Activated T-helper 1 cell treated with anti-CD3 and anti-CD28 coated beads, Interleukin-12 subunit alpha, Interleukin-12 subunit beta, Interleukin-2, Interleukin-4 antibody, amounts not matched to agents 30 ng/mL and 10 ng/mL and 1 ng/mL, durations not matched to agents 14 hours and 24 hours and 36 hours (primary cell): ENCODE data around the gene RBBP8. TPM values are rescaled to one million over a fixed set of nuclear protein-coding genes. Genes with fewer than 3 reads are reported as not detected.
"Not testable (repeated sequence)": the region's sequence is repeated elsewhere in the genome, so short reads cannot be mapped to it uniquely, and the experiment has no call there.

Experiments used
- DNase-seq: peaks from one replicate; pipeline ENCODE4 v3.0.0; 2021; ENCODE audit warnings: low spot score
- H3K27ac Mint-ChIP-seq: one replicate; pipeline ENCODE4 v1.8.0; 2021; ENCODE audit warnings: mild to moderate bottlenecking, mixed read lengths
- H3K27me3 Mint-ChIP-seq: one replicate; pipeline ENCODE4 v1.8.0; 2022; ENCODE audit warnings: mild to moderate bottlenecking, moderate library complexity, mixed read lengths; ENCODE audit not compliant: insufficient read depth
- H3K36me3 Mint-ChIP-seq: one replicate; pipeline ENCODE4 v1.8.0; 2021; ENCODE audit warnings: low read depth, mixed read lengths
- H3K4me1 Mint-ChIP-seq: one replicate; pipeline ENCODE4 v1.8.0; 2021; ENCODE audit warnings: low read depth, mixed read lengths
- H3K4me3 Mint-ChIP-seq: one replicate; pipeline ENCODE4 v1.8.0; 2021; ENCODE audit warnings: mild to moderate bottlenecking, moderate library complexity, mixed read lengths
- H3K9me3 Mint-ChIP-seq: one replicate; pipeline ENCODE4 v1.8.0; 2021; ENCODE audit warnings: mixed read lengths
- intact Hi-C: fragments of 100-400 bp; cut with micrococcal nuclease; formaldehyde crosslinking; loops from one replicate; pipeline ENCODE4 v1.15.1; 2024
- total RNA-seq: library from RNA; stranded (reverse); gene quantifications from 2 replicates; pipeline ENCODE4 v1.2.3, GENCODE V29; 2022

RBBP8 gene
- total RNA-seq, result 93.4 and 95.1 TPM in 2 replicates

DNA sequence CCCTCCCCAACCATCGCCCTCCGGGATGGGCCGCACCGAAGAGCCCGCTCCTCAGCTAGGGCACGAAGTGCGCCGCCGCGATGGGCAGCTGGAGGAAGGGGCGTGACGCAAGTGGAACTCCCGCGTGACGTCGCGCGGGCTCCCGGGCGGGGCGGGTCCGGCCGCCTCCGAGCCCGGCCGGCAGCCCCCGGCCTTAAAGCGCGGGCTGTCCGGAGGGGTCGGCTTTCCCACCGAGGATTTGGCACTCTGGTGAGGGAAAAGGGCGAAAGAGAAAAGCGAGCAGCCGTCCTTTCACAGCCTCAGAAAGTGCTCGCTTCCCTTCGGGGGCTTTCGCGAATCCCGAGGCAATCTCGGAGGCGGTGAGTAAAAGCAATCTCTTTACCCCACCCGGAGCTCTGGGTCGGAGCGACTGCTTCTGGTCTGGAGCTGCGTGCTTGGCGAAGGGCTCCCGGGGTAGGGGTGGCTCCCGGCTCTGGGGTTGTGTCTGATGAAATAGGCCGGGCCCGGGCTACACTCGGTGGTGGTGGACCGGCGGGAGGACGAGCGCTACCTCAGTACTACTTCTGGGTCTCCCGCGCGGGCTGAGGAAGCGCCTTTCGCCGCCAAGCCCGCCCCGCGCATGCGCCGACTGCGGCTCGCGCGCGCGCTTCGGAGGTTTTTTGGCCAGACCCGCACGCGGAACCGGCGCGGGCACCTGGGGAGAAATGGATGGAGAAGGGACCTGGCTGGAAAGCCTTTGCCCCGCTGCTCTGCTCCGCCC is at the start of gene RBBP8:
TSS of gene RBBP8 (plus strand) at position 123 of the 760 bp plus-strand sequence. CDS start 3,524 bp downstream, outside the sequence.
- H3K4me1 Mint-ChIP-seq, result peaks cover 41% of the 10 kb centered on the region
- no peaks in the 10 kb centered on the region for H3K9me3 Mint-ChIP-seq
- peaks cover 10% of the 10 kb centered on the region for H3K36me3 Mint-ChIP-seq
- peak within 1 kb of the TSS; percentile 98 for H3K4me3 Mint-ChIP-seq
- H3K27me3 Mint-ChIP-seq, result peaks cover 3% of the 10 kb centered on the region
- intact Hi-C loops, result loop anchor here (1.0 to 5.0 kb wide), 15 partner anchors 45 to 1331 kb away; partner anchors contain the start of genes ABHD3, ESCO1, MIB1 and NPC1
- peak within 1 kb of the TSS; percentile 95 for H3K27ac Mint-ChIP-seq
- peak; percentile 85 for DNase-seq

DNA sequence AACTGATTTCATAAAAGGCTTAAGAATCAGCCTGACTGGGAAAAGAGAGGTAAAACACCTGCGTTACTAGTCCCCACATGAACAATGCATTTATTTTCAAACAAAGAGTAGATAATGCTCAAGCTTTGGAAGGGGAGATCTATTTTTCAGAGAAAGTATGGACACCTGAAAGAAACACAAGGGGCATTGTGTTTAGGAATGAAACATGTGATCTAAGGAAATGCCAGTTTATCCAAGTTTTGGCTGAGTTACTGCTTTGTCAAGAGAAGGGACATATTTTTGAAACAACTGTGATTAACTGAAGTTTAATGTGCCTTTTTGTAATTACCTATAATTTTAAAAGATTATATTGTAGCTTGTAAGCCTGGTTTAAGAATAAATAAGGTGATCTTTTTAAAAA is 49.3 kb upstream of the RBBP8 start:
- DNase-seq, result no peak
- Mint-ChIP-seq H3K4me3 (no peak overlapping the region), H3K9me3 (no peaks in the 10 kb centered on the region), H3K27me3 (peaks cover 14% of the 10 kb centered on the region), H3K4me1 (no peaks in the 10 kb centered on the region), H3K36me3 (no peaks in the 10 kb centered on the region), H3K27ac (no peak overlapping the region)
- intact Hi-C loops, result no loop called here

DNA sequence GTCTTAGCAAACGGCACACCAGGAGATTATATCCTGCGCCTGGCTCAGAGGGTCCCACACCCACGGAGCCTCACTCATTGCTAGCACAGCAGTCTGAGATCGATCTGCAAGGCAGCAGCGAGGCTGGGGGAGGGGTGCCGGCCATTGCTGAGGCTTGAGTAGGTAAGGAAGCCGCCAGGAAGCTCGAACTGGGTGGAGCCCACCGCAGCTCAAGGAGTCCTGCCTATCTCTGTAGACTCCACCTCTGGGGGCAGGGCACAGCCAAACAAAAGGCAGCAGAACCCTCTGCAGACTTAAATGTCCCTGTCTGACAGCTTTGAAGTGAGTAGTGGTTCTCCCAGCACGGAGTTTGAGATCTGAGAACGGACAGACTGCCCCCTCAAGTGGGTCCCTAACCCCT is 47.4 kb upstream of the RBBP8 start:
- H3K27me3 Mint-ChIP-seq, result peaks cover 14% of the 10 kb centered on the region
- H3K4me1 Mint-ChIP-seq, H3K4me3 Mint-ChIP-seq, H3K27ac Mint-ChIP-seq, H3K36me3 Mint-ChIP-seq, DNase-seq, H3K9me3 Mint-ChIP-seq, intact Hi-C loops: not testable (repeated sequence)

DNA sequence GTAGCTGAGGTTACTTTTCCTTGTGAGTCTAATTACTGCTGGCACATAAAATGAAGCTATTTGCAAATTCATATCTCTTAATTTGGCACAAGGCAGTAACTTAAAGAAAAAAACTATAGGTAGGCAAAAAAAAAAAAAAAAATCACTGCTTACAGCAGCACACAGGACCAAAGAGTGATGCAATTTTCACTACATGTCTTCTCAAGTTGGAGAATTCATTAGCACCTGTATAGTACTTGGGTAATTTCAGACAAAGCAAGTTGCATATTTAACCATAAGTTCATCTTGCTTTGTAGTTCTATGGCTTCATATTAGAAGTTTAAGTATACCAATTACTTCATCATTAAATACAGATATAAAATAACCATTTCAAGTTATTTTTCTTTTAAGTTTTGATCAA is 33.7 kb upstream of the RBBP8 start:
- intact Hi-C loops, result no loop called here
- Mint-ChIP-seq H3K4me1 (no peaks in the 10 kb centered on the region), H3K27ac (no peak overlapping the region), H3K4me3 (no peak overlapping the region), H3K9me3 (peaks cover 5% of the 10 kb centered on the region), H3K27me3 (peaks cover 9% of the 10 kb centered on the region), H3K36me3 (no peaks in the 10 kb centered on the region)
- no peak for DNase-seq

DNA sequence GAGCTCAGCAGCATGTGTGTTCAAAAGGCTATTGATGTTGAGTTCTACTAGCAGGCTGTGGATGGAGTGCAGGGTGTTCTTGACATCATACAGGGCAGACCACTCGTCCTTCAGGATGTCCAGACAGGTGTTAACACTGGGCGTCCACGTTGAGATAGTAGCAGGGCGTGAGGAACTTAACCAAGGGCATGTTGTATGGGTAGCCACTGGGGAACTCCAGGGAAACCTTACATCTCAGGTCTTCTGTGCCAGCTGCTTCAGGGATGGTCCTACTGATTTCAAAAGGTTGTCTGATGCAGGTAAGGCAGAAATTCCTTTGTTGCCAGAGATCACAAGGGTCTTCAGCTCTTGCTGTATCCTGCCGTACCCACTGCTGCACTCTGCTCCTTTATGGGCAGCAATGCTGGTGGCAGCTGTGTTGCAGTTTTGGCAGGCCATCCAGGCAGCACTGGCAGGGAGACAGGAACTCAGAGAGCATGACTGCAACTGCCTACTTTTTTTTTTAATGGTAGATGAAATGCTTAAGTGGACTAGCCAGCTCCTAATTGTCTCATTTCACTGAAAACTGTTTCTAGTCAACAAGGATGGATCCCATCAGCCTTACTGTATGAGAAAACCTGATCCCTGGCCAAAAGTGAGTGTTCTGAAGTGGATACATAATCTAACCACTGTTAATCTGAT is 32.4 kb upstream of the RBBP8 start:
- DNase-seq, result no peak
- Mint-ChIP-seq H3K27ac (no peak overlapping the region), H3K36me3 (no peaks in the 10 kb centered on the region), H3K9me3 (peaks cover 5% of the 10 kb centered on the region), H3K4me1 (no peaks in the 10 kb centered on the region), H3K27me3 (peaks cover 4% of the 10 kb centered on the region), H3K4me3 (no peak overlapping the region)
- intact Hi-C loops, result no loop called here

DNA sequence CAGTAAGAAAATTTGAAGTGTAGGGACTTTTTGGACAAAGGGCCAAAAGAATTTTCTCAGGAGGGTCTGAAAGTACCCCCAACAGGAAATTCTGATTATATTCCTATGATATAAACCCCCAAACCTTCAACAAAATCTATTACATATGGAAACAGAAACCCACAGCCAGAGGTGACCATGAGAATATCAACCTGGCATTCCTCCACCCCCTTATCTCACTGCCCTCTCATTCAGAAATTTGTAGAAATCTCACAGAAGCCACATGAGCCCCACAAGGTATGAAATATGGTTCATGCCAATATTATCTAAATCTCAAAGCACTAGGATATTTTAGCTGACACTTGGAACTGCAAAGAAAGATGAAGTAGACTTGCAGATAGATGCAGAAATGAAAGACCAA is 31.0 kb upstream of the RBBP8 start:
- Mint-ChIP-seq H3K4me1 (no peaks in the 10 kb centered on the region), H3K27me3 (peaks cover 5% of the 10 kb centered on the region), H3K36me3 (no peaks in the 10 kb centered on the region), H3K9me3 (peaks cover 5% of the 10 kb centered on the region), H3K4me3 (no peak overlapping the region), H3K27ac (no peak overlapping the region)
- intact Hi-C loops, result no loop called here
- no peak for DNase-seq

DNA sequence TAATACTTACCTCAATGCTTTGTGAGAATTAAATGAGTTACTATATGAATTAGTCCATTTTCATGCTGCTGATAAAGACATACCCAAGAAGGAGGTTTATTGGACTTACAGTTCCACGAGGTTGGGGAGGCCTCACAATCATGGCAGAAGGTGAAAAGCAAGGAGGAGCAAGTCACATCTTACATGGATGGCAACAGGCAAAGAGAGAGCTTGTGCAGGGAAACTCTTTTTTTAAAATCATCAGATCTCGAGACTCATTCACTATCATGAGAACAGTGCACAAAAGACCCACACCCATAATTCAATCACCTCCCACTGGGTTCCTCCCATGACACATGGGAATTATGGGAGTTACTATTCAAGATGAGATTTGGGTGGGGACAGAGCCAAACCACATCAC is 29.9 kb upstream of the RBBP8 start:
- H3K27ac Mint-ChIP-seq, result not testable (repeated sequence)

DNA sequence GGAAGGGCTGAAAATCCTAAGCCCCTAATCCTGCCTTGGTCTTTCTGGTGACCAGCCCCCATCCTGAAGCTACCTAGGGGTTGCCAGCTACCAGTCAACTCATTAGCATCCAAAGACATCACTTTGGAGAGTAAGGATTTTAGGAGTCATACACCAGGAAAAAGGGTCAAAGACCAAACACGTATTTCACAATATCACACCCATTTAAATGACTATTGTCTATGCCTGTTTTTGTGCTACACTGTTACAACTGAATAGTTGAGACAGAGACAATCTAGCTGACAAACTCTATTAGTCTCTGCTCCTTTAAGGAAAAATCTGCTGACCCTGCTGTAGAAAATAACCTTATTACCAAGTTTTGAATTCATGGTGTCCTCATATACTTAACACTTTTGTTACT is 21.0 kb upstream of the RBBP8 start:
- no peak overlapping the region for H3K27ac Mint-ChIP-seq
- H3K9me3 Mint-ChIP-seq, result no peaks in the 10 kb centered on the region
- H3K4me3 Mint-ChIP-seq, result no peak overlapping the region
- intact Hi-C loops, result no loop called here
- DNase-seq, result no peak
- H3K4me1 Mint-ChIP-seq, result no peaks in the 10 kb centered on the region
- peaks cover 18% of the 10 kb centered on the region for H3K27me3 Mint-ChIP-seq
- H3K36me3 Mint-ChIP-seq, result no peaks in the 10 kb centered on the region

More for the DNA sequence above, 29.9 kb upstream of the RBBP8 start:
- H3K4me3 Mint-ChIP-seq, intact Hi-C loops, H3K36me3 Mint-ChIP-seq, H3K27me3 Mint-ChIP-seq, DNase-seq, H3K4me1 Mint-ChIP-seq, H3K9me3 Mint-ChIP-seq: not testable (repeated sequence)

DNA sequence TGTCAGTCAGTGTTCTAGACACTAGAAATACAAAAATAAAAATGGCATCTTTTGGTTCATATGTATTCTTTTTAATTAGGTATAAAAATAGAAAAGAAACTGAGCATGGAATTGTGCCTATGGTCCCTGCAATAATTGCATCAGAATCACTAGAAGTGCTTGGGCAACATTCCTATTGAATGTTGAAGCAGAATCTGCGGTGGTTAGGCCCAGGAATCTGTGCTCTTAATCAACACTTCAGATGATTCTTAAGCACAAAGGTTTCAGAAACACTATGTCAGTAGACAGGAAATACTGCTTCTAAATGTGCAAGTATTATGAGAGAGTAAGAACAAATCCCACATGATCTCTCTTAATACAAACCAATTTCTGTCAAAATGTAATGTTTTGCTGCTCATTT is 20.3 kb upstream of the RBBP8 start:
- no peak overlapping the region for H3K27ac Mint-ChIP-seq
- peaks cover 23% of the 10 kb centered on the region for H3K27me3 Mint-ChIP-seq
- DNase-seq, result no peak
- H3K36me3 Mint-ChIP-seq, result no peaks in the 10 kb centered on the region
- intact Hi-C loops, result no loop called here
- H3K9me3 Mint-ChIP-seq, result no peaks in the 10 kb centered on the region
- no peaks in the 10 kb centered on the region for H3K4me1 Mint-ChIP-seq
- no peak overlapping the region for H3K4me3 Mint-ChIP-seq

DNA sequence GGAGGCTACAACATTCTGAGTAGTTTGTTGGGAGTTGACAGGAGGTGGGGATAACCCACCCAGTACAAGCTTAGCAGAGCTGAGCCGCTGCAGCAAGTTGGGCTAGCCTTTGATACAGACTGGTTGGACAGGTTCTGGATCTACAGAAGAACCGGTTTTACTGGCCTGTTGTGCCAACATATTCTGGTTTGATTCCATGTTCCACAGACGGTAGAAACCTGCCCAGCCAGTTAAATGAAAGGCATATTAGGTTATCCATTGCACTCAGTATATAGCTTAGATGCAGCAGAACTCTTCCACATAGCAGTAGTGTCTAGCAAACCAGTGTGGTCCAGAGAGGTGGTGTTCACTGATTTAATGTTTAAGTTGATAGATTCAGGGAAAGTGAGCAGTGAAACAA is 19.3 kb upstream of the RBBP8 start:
- Mint-ChIP-seq H3K27me3 (peaks cover 23% of the 10 kb centered on the region), H3K4me1 (no peaks in the 10 kb centered on the region), H3K36me3 (no peaks in the 10 kb centered on the region), H3K4me3 (no peak overlapping the region), H3K9me3 (no peaks in the 10 kb centered on the region), H3K27ac (no peak overlapping the region)
- no peak for DNase-seq
- intact Hi-C loops, result no loop called here

DNA sequence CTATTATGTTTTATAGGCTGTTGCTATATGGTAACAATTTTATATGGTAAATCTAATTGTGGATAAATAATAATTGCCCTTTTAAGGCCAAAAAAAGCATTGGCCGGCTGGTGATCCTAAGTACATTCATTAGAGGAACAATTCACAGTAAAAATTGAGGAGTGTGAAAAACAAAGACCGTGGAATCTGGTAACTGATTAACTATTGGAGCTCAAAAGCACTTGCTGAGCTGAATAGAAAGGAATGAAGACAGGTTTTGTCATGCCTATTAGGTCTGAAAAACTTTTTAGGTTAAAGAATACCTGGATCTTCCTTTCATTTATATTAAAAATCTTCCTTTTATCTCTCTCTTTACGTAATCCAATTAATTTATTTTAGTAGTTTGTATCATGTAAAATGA is 18.5 kb upstream of the RBBP8 start:
- Mint-ChIP-seq H3K36me3 (no peaks in the 10 kb centered on the region), H3K4me1 (no peaks in the 10 kb centered on the region), H3K27me3 (peaks cover 25% of the 10 kb centered on the region), H3K27ac (no peak overlapping the region), H3K9me3 (no peaks in the 10 kb centered on the region), H3K4me3 (no peak overlapping the region)
- intact Hi-C loops, result no loop called here
- no peak for DNase-seq

DNA sequence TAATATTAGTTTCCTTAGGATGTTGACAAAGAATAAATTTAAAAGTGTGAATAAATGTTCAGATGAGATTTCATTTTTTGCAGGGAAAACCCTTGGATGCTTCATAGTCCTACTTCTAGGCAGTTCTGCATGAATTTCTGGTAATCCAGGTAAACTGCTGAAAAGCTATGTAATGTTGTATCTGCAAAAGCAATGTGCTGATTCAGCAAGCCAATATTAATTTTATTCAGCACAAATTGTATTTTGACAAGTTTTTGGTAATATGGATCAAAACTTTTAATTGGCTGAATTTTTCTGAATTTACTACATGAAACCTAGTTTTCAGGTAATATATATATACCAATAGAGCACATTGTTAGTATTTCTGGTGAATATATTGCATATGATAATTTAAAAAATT is 17.8 kb upstream of the RBBP8 start:
- DNase-seq, result no peak
- Mint-ChIP-seq H3K9me3 (no peaks in the 10 kb centered on the region), H3K27me3 (peaks cover 25% of the 10 kb centered on the region), H3K4me3 (no peak overlapping the region), H3K27ac (no peak overlapping the region), H3K36me3 (no peaks in the 10 kb centered on the region), H3K4me1 (no peaks in the 10 kb centered on the region)
- intact Hi-C loops, result no loop called here

DNA sequence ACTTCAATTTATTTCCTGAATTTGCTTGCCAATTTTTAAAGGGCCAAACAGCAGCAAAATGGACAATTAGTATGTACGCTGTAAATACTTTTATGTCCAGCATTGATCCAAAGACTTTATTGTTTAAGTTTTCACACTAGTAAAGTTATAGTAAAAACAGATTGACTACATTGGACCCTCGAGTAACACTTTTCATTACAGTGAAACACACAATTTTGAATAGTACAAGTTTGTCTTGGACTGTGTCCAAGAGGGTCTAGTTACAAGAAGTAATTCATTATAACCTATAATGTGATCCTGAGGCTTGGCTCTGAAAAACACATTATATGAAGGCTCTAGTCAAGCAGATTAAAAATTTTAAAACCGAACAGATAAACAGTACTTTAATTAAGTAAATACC is 11.4 kb upstream of the RBBP8 start:
- Mint-ChIP-seq H3K4me3 (no peak overlapping the region), H3K36me3 (no peaks in the 10 kb centered on the region), H3K27me3 (peaks cover 22% of the 10 kb centered on the region), H3K9me3 (no peaks in the 10 kb centered on the region), H3K27ac (no peak overlapping the region), H3K4me1 (no peaks in the 10 kb centered on the region)
- intact Hi-C loops, result no loop called here
- DNase-seq, result no peak
